HCT116 (cell line): ENCODE data around the gene DNLZ.

Source experiments
- ATF3 ChIP-seq: IDR thresholded peaks from 2 replicates; pipeline ENCODE4 v1.6.1; 2012
- ELF1 ChIP-seq: IDR thresholded peaks from 2 replicates; pipeline ENCODE4 v1.6.1; 2012; ENCODE audit warnings: low read depth, borderline replicate concordance
- EZH2 ChIP-seq: fragments of 200-600 bp; sonication (generic); IDR thresholded peaks from 2 replicates; pipeline ENCODE4 v1.6.1; 2017; ENCODE audit warnings: antibody characterized with exemption, mixed run types
- EZH2phosphoT487 ChIP-seq: fragments of 200-600 bp; IDR thresholded peaks from 2 replicates; pipeline ENCODE4 v1.6.1; 2018; ENCODE audit warnings: antibody characterized with exemption, borderline replicate concordance
- JUND ChIP-seq: IDR thresholded peaks from 2 replicates; pipeline ENCODE4 v1.6.1; 2012
- POLR2A ChIP-seq: IDR thresholded peaks from 2 replicates; pipeline ENCODE4 v1.7.0; 2011; ENCODE audit warnings: borderline replicate concordance; ENCODE audit not compliant: insufficient read depth, insufficient read length; ENCODE audit errors: extremely low read depth
- POLR2AphosphoS5 ChIP-seq: IDR thresholded peaks from 2 replicates; pipeline ENCODE4 v1.6.1; 2011; ENCODE audit warnings: mild to moderate bottlenecking, low read depth, low read length, moderate library complexity
- RAD21 ChIP-seq: IDR thresholded peaks from 2 replicates; pipeline ENCODE4 v1.6.1; 2012; ENCODE audit warnings: low read depth, mild to moderate bottlenecking
- SP1 ChIP-seq: IDR thresholded peaks from 2 replicates; pipeline ENCODE4 v1.6.1; 2012; ENCODE audit warnings: low read depth
- SRF ChIP-seq: IDR thresholded peaks from 2 replicates; pipeline ENCODE4 v1.6.1; 2012; ENCODE audit warnings: low read depth
- TCF7L2 ChIP-seq: IDR thresholded peaks from 2 replicates; pipeline ENCODE4 v1.7.0; 2011; ENCODE audit warnings: borderline replicate concordance, inconsistent platforms; ENCODE audit not compliant: insufficient read depth, insufficient read length; ENCODE audit errors: extremely low read depth
- YY1 ChIP-seq: IDR thresholded peaks from 2 replicates; pipeline ENCODE4 v1.6.1; 2011; ENCODE audit warnings: low read length, low read depth, moderate library complexity, mild to moderate bottlenecking; ENCODE audit not compliant: insufficient replicate concordance; ENCODE audit errors: extremely low read depth
- TF ChIP-seq, protein P1 (sequence below), 3 experiments: fragments of 200-600 bp in 1 of 3; sonication (generic) in 1 of 3; IDR thresholded peaks in 2 of 3; conservative IDR thresholded peaks in 1 of 3; 2 replicates each; pipeline ENCODE4 v1.5.1; 2012 to 2017; ENCODE audit warnings: low read depth in 2 of 3, low read length in 2 of 3, antibody characterized with exemption in 1 of 3, borderline replicate concordance in 1 of 3, control low read depth in 1 of 3, mild to moderate bottlenecking in 1 of 3, mixed read lengths in 1 of 3, mixed run types in 1 of 3, moderate library complexity in 1 of 3; ENCODE audit not compliant: insufficient read depth in 1 of 3

DNA sequence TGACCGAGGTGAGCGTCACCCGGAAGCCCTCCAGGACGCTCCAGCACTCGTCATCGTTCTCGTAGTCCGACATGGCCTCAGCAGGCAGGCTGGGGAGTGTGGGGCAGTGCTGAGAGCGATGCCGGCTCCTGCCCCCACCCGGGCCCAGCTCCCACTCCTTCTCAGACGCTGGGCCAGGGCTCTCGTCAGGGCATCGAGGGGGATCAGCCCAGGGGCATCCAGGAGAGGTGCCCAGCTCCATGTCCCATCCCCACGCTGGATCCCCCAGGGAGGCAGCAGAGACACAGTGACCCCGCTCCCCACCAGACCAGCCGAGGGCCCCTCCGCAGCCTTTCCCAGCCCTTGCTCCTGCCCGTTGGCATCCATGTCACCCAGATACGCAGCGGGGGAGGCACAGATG lies 8.5 kb upstream of the DNLZ start:
- TF ChIP-seq, protein P1, sequence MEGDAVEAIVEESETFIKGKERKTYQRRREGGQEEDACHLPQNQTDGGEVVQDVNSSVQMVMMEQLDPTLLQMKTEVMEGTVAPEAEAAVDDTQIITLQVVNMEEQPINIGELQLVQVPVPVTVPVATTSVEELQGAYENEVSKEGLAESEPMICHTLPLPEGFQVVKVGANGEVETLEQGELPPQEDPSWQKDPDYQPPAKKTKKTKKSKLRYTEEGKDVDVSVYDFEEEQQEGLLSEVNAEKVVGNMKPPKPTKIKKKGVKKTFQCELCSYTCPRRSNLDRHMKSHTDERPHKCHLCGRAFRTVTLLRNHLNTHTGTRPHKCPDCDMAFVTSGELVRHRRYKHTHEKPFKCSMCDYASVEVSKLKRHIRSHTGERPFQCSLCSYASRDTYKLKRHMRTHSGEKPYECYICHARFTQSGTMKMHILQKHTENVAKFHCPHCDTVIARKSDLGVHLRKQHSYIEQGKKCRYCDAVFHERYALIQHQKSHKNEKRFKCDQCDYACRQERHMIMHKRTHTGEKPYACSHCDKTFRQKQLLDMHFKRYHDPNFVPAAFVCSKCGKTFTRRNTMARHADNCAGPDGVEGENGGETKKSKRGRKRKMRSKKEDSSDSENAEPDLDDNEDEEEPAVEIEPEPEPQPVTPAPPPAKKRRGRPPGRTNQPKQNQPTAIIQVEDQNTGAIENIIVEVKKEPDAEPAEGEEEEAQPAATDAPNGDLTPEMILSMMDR (IDR thresholded peaks at IDR 0.05 in 2 of 3, conservative IDR thresholded peaks at IDR 0.05 in 1 of 3; ENCODE audit: borderline replicate concordance in 1 of 3, insufficient read depth in 1 of 3, low read depth in 2 of 3, low read length in 2 of 3) = no peak
- TF ChIP-seq TCF7L2 (no peak), POLR2A (no peak), EZH2 (no peak), ATF3 (no peak), RAD21 (no peak), JUND (no peak), POLR2AphosphoS5 (no peak), YY1 (no peak), SRF (no peak), ELF1 (no peak), EZH2phosphoT487 (no peak), SP1 (no peak)
